Measurements from ENCODE around the gene HIVEP2.
A peak's percentile ranks its signal among the peaks of the same experiment; 100 is the strongest.

HIVEP2 gene

GRCh38 chr6:142887517-142887916 lies 57.5 kb downstream of the HIVEP2 start:
- no peak for DNase-seq (ENCODE audit: low spot score)

GRCh38 chr6:142886431-142887170 lies 58.4 kb downstream of the HIVEP2 start:
- no peak for DNase-seq (ENCODE audit: low spot score)

- peak; percentile 40 for DNase-seq (ENCODE audit: low spot score)
Measured at GRCh38 chr6:142885182-142885867, 59.7 kb downstream of the HIVEP2 start.

GRCh38 chr6:142884214-142885035 lies 60.6 kb downstream of the HIVEP2 start:
- no peak for DNase-seq (ENCODE audit: low spot score)

- no peak for DNase-seq (ENCODE audit: low spot score)
Measured at GRCh38 chr6:142883011-142883410, 62.0 kb downstream of the HIVEP2 start.

GRCh38 chr6:142881761-142882160 lies 63.2 kb downstream of the HIVEP2 start:
- no peak for DNase-seq (ENCODE audit: low spot score)

- no peak for DNase-seq (ENCODE audit: low spot score)
Measured at GRCh38 chr6:142881290-142881689, 63.7 kb downstream of the HIVEP2 start.

- no peak for DNase-seq (ENCODE audit: low spot score)
Measured at GRCh38 chr6:142880201-142880600, 64.8 kb downstream of the HIVEP2 start.

- no peak for DNase-seq (ENCODE audit: low spot score)
Measured at GRCh38 chr6:142879527-142879926, 65.4 kb downstream of the HIVEP2 start.

GRCh38 chr6:142879076-142879475 lies 65.9 kb downstream of the HIVEP2 start:
- DNase-seq (ENCODE audit: low spot score) = no peak

GRCh38 chr6:142878407-142878806 lies 66.6 kb downstream of the HIVEP2 start:
- no peak for DNase-seq (ENCODE audit: low spot score)

GRCh38 chr6:142874676-142875075 lies 70.3 kb downstream of the HIVEP2 start:
- no peak for DNase-seq (ENCODE audit: low spot score)

- no peak for DNase-seq (ENCODE audit: low spot score)
Measured at GRCh38 chr6:142872376-142872775, 72.6 kb downstream of the HIVEP2 start.

GRCh38 chr6:142871910-142872331 lies 73.1 kb downstream of the HIVEP2 start:
- peak; percentile 41 for DNase-seq (ENCODE audit: low spot score)

- DNase-seq (ENCODE audit: low spot score) = no peak
Measured at GRCh38 chr6:142870787-142871415, 74.1 kb downstream of the HIVEP2 start.

GRCh38 chr6:142868917-142869316 lies 76.1 kb downstream of the HIVEP2 start:
- DNase-seq (ENCODE audit: low spot score) = no peak

- DNase-seq (ENCODE audit: low spot score) = no peak
Measured at GRCh38 chr6:142867988-142868812, 76.8 kb downstream of the HIVEP2 start.

- no peak for DNase-seq (ENCODE audit: low spot score)
Measured at GRCh38 chr6:142867355-142867801, 77.6 kb downstream of the HIVEP2 start.

- no peak for DNase-seq (ENCODE audit: low spot score)
Measured at GRCh38 chr6:142863981-142864380, 81.0 kb downstream of the HIVEP2 start.

GRCh38 chr6:142861711-142862110 lies 83.3 kb downstream of the HIVEP2 start:
- DNase-seq (ENCODE audit: low spot score) = no peak

GRCh38 chr6:142860498-142860897 lies 84.5 kb downstream of the HIVEP2 start:
- DNase-seq (ENCODE audit: low spot score) = no peak

Data from hepatic stellate cell (primary cell).